Lung (tissue), 12 donors: Measurements from ENCODE around the gene ADAMTSL1. TPM values are rescaled to one million over a fixed set of nuclear protein-coding genes. Genes with fewer than 3 reads are reported as not detected.

Experiments
- ATAC-seq: fragments of 200-7000 bp; cut with Tn5 transposase; one replicate; pipeline ENCODE4 v1.9.1; 2020; ENCODE audit warnings: moderate number of reproducible peaks; ENCODE audit not compliant: insufficient read depth, low FRiP score
- DNase-seq, 3 donors: peaks; one replicate each; pipeline ENCODE4 v3.0.0-alpha.2; 2013 to 2017
- H3K27ac ChIP-seq, 2 donors: one replicate each; pipeline ENCODE4 v1.5.1; 2013; ENCODE audit warnings: mild to moderate bottlenecking in 2 of 2, moderate library complexity in 2 of 2, control low read depth in 1 of 2, inconsistent platforms in 1 of 2, low read depth in 1 of 2, low read length in 1 of 2
- H3K27me3 ChIP-seq, 3 donors: one replicate each; pipeline ENCODE4 v1.5.1; 2013; ENCODE audit warnings: low read length in 2 of 3; ENCODE audit not compliant: control insufficient read depth in 3 of 3, insufficient read depth in 3 of 3
- H3K36me3 ChIP-seq, 4 donors: one replicate each; pipeline ENCODE4 v1.5.1; 2013; ENCODE audit warnings: low read length in 4 of 4, mild to moderate bottlenecking in 1 of 4, moderate library complexity in 1 of 4; ENCODE audit not compliant: control insufficient read depth in 4 of 4, insufficient read depth in 4 of 4
- H3K4me1 ChIP-seq, 5 donors: one replicate each; pipeline ENCODE4 v1.5.1; 2013; ENCODE audit warnings: low read length in 5 of 5, mild to moderate bottlenecking in 2 of 5, moderate library complexity in 1 of 5; ENCODE audit not compliant: control insufficient read depth in 5 of 5, insufficient read depth in 5 of 5
- H3K4me3 ChIP-seq: one replicate; pipeline ENCODE4 v1.5.1; 2013; ENCODE audit warnings: mild to moderate bottlenecking, control low read depth, moderate library complexity
- H3K9ac ChIP-seq, 2 donors: one replicate each; pipeline ENCODE4 v1.5.1; 2013; ENCODE audit warnings: low read length in 2 of 2, control low read depth in 1 of 2; ENCODE audit not compliant: insufficient read depth in 1 of 2
- H3K9me3 ChIP-seq, 4 donors: one replicate each; pipeline ENCODE4 v1.5.1; 2013; ENCODE audit warnings: low read length in 3 of 4, mild to moderate bottlenecking in 1 of 4, moderate library complexity in 1 of 4; ENCODE audit not compliant: control insufficient read depth in 4 of 4, insufficient read depth in 3 of 4
- CTCF ChIP-seq: IDR thresholded peaks from 2 replicates; pipeline ENCODE4 v1.5.1; 2012; ENCODE audit warnings: mild to moderate bottlenecking; ENCODE audit errors: control extremely low read depth, extremely low read depth
- WGBS, 2 donors: extraction: QIAGEN DNeasy Blood & Tissue Kit; methylation state at CpG; one replicate each; pipeline ENCODE4 v1.1.7; 2013; 5-methylcytosine and 5-hydroxymethylcytosine counted together
- polyA plus RNA-seq, 2 donors: library from polyadenylated mRNA; stranded (reverse); fragments of 200-250 nt; gene quantifications; one replicate each; pipeline ENCODE4 v1.2.1, GENCODE V29; 2013
- total RNA-seq, 2 donors: library from RNA; depleted of rRNA in 1 of 2; stranded (reverse); fragments of >200 nt in 1 of 2; gene quantifications; one replicate each; pipeline ENCODE4 v1.2.1, GENCODE V29; 2014 to 2021
- donor health status: control.
- donor health status: control.
- donor health status: Bipolar disorder and iron deficiency.
- donor health status: healthy.
- donor health status: DM: yes; HTN: yes; CAD: no.

The ADAMTSL1 gene
- total and polyA plus RNA-seq, 4 donors, result 0.25 to 36.2 (median 1.4) TPM

GRCh38 chr9:18822850-18823249 lies 348.9 kb downstream of the ADAMTSL1 start:
- no peaks in the 10 kb centered on the region for H3K27me3 ChIP-seq
- no peak overlapping the region for H3K9ac ChIP-seq
- no peak overlapping the region for H3K27ac ChIP-seq
- no peaks in the 10 kb centered on the region for H3K9me3 ChIP-seq
- no peak for TF ChIP-seq CTCF
- no peak for ATAC-seq
- WGBS, 2 donors, result 88 to 90% methylated on average over 5 of the region's 5 CpGs
- H3K36me3 ChIP-seq, result no peaks in the 10 kb centered on the region
- no peak for DNase-seq
- H3K4me1 ChIP-seq, result peaks cover 4 to 15% (median 5%) of the 10 kb centered on the region in 5 donors
- H3K4me3 ChIP-seq, result no peak overlapping the region

- no peak for ATAC-seq
These were observed 350.2 kb downstream of the ADAMTSL1 start for GRCh38 chr9:18824095-18824666.

GRCh38 chr9:18825656-18826170 lies 351.8 kb downstream of the ADAMTSL1 start:
- peak in 2 of 3 donors; percentile 33 to 65 for DNase-seq
- no peak for ATAC-seq
- no peak overlapping the region for H3K9ac ChIP-seq
- no peaks in the 10 kb centered on the region for H3K27me3 ChIP-seq
- peaks cover 4 to 15% (median 5%) of the 10 kb centered on the region in 5 donors for H3K4me1 ChIP-seq
- no peaks in the 10 kb centered on the region for H3K36me3 ChIP-seq
- H3K27ac ChIP-seq, result no peak overlapping the region
- 70 to 79% methylated on average over 3 of the region's 3 CpGs for WGBS, 2 donors
- TF ChIP-seq CTCF, result no peak
- H3K9me3 ChIP-seq, result no peaks in the 10 kb centered on the region
- H3K4me3 ChIP-seq, result no peak overlapping the region

More at GRCh38 chr9:18824095-18824666, 350.2 kb downstream of the ADAMTSL1 start:
- Histone ChIP-seq H3K9me3 (no peaks in the 10 kb centered on the region), H3K36me3 (no peaks in the 10 kb centered on the region), H3K27me3 (no peaks in the 10 kb centered on the region), H3K27ac (no peak overlapping the region), H3K9ac (no peak overlapping the region), H3K4me3 (no peak overlapping the region), H3K4me1 (peaks cover 4 to 15% (median 5%) of the 10 kb centered on the region in 5 donors)
- WGBS, 2 donors, result 79 to 93% methylated on average over 4 of the region's 4 CpGs
- TF ChIP-seq CTCF, result no peak
- peak in 1 of 3 donors; percentile 21 for DNase-seq
